ENCODE data around the gene EXD3. TPM values are rescaled to one million over a fixed set of nuclear protein-coding genes. Genes with fewer than 3 reads are reported as not detected.
A peak's percentile ranks its signal among the peaks of the same experiment; 100 is the strongest.

The EXD3 gene
- total RNA-seq, 1 experiment from 2014 or later = 15.3 TPM

- no peak overlapping the region for H2BK15ac ChIP-seq (ENCODE audit: low read depth, low read length)
- Mint-ChIP-seq H3K4me1 (peaks cover 15 to 20% of the 10 kb centered on the region in 2 experiments), H3K27ac (peak overlapping the region in 1 of 3 experiments; percentile 53; a peak in 1 of 7 replicates), H3K4me3 (no peak overlapping the region), H3K36me3 (ENCODE audit: insufficient read depth in 1 of 3, low read depth in 3 of 3) (peaks cover 11 to 39% (median 34%) of the 10 kb centered on the region in 3 experiments; a peak in 6 of 7 replicates), H3K9me3 (no peaks in the 10 kb centered on the region; a peak in 1 of 5 replicates), H3K27me3 (ENCODE audit: low read depth) (no peaks in the 10 kb centered on the region)
- no peaks in the 10 kb centered on the region for H4K20me1 ChIP-seq (ENCODE audit: control insufficient read depth, insufficient read depth, insufficient read length)
- H4K8ac ChIP-seq (replicated peaks; ENCODE audit: insufficient read length, low read depth, low read length) = no peak overlapping the region
- no peak overlapping the region for H3K18ac ChIP-seq (ENCODE audit: insufficient read length, low read depth, low read length)
- no peak overlapping the region for H2AK5ac ChIP-seq (ENCODE audit: insufficient read length, low read length)
- H3K9me3 ChIP-seq (ENCODE audit: control insufficient read depth, low read depth, low read length) = no peaks in the 10 kb centered on the region
- no peak overlapping the region for H3K27ac ChIP-seq (ENCODE audit: insufficient read length, low read depth, low read length)
- no CpG with 5 or more reads among the region's 3 CpGs for WGBS (ENCODE audit: extremely low coverage, insufficient read length, low lambda C conversion rate)
- H3K23me2 ChIP-seq (ENCODE audit: insufficient read length, low read depth, low read length, poor library complexity, severe bottlenecking) = no peaks in the 10 kb centered on the region
- H2BK120ac ChIP-seq (ENCODE audit: low read depth, low read length, poor library complexity, severe bottlenecking) = no peak overlapping the region
- no peak overlapping the region for H4K5ac ChIP-seq (ENCODE audit: insufficient read length, low read depth, low read length)
- H2BK20ac ChIP-seq (ENCODE audit: low read depth, low read length, poor library complexity, severe bottlenecking) = no peak overlapping the region
- no peak overlapping the region for H3K4ac ChIP-seq (ENCODE audit: low read depth, low read length)
- no peak overlapping the region for H3T11ph ChIP-seq (ENCODE audit: low read length)
- no peak overlapping the region for H3K23ac ChIP-seq (ENCODE audit: insufficient read length, low read depth, low read length)
- no peak for DNase-seq
- no peak overlapping the region for H3K9ac ChIP-seq (ENCODE audit: extremely low read depth, insufficient read length, low read length)
- TF ChIP-seq, protein P1, sequence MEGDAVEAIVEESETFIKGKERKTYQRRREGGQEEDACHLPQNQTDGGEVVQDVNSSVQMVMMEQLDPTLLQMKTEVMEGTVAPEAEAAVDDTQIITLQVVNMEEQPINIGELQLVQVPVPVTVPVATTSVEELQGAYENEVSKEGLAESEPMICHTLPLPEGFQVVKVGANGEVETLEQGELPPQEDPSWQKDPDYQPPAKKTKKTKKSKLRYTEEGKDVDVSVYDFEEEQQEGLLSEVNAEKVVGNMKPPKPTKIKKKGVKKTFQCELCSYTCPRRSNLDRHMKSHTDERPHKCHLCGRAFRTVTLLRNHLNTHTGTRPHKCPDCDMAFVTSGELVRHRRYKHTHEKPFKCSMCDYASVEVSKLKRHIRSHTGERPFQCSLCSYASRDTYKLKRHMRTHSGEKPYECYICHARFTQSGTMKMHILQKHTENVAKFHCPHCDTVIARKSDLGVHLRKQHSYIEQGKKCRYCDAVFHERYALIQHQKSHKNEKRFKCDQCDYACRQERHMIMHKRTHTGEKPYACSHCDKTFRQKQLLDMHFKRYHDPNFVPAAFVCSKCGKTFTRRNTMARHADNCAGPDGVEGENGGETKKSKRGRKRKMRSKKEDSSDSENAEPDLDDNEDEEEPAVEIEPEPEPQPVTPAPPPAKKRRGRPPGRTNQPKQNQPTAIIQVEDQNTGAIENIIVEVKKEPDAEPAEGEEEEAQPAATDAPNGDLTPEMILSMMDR (conservative IDR thresholded peaks at IDR 0.05) = no peak
- no peak overlapping the region for H3K14ac ChIP-seq (ENCODE audit: insufficient read depth, low read length)
- H3K4me2 ChIP-seq (ENCODE audit: insufficient read depth, insufficient read length, low read length) = no peak overlapping the region
- H3K4me1 ChIP-seq (ENCODE audit: insufficient read depth, low read length) = no peaks in the 10 kb centered on the region
- H3K79me1 ChIP-seq (ENCODE audit: insufficient read depth, low read depth, low read length, poor library complexity, severe bottlenecking) = no peaks in the 10 kb centered on the region
- H3K79me2 ChIP-seq (ENCODE audit: insufficient read depth, low read length) = no peaks in the 10 kb centered on the region
- no peak overlapping the region for H2BK12ac ChIP-seq (ENCODE audit: insufficient read length, low read depth, low read length)
- H3K27me3 ChIP-seq (ENCODE audit: insufficient read depth, low read length) = no peaks in the 10 kb centered on the region
- no peak overlapping the region for H2BK5ac ChIP-seq (ENCODE audit: insufficient read length, low read length)
- no peak overlapping the region for H2AFZ ChIP-seq (ENCODE audit: low read length)
- no peak overlapping the region for H4K91ac ChIP-seq (ENCODE audit: insufficient read length, low read depth, low read length)
- no peak overlapping the region for H3K56ac ChIP-seq (ENCODE audit: insufficient read length, low read depth, low read length)
These were observed 151.3 kb downstream of the EXD3 start for GRCh38 chr9:137271696-137272076.
